22Rv1 (cell line): ENCODE results near the gene PHACTR1.

Experiments
- ZFX ChIP-seq: fragments of 450-650 bp; IDR thresholded peaks from 2 replicates; pipeline ENCODE4 v1.6.1; 2017; ENCODE audit warnings: antibody characterized with exemption, borderline replicate concordance
- TF ChIP-seq, protein P1 (sequence below): fragments of 450-650 bp; IDR thresholded peaks from 2 replicates; pipeline ENCODE4 v1.5.1; 2017; ENCODE audit warnings: mild to moderate bottlenecking

DNA sequence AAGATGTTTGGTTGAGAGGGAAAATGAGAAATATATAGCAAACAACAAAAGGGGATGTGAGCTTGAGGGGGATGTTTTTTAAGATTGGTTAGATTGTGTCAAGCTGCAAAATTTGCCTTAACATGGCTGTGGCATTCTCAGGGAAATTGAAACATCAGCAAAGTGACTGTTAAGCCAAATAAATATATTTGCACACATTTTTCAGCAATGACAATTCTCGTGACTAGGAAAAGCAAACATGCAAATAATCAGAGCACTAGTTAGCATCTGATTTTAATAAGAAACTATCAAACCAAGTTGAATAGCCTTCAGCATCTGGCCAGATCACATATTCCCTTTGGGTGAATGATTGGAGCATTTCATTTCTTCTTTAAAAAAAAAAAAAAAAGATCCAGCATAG is 349.0 kb downstream of the PHACTR1 start:
- TF ChIP-seq, protein P1, sequence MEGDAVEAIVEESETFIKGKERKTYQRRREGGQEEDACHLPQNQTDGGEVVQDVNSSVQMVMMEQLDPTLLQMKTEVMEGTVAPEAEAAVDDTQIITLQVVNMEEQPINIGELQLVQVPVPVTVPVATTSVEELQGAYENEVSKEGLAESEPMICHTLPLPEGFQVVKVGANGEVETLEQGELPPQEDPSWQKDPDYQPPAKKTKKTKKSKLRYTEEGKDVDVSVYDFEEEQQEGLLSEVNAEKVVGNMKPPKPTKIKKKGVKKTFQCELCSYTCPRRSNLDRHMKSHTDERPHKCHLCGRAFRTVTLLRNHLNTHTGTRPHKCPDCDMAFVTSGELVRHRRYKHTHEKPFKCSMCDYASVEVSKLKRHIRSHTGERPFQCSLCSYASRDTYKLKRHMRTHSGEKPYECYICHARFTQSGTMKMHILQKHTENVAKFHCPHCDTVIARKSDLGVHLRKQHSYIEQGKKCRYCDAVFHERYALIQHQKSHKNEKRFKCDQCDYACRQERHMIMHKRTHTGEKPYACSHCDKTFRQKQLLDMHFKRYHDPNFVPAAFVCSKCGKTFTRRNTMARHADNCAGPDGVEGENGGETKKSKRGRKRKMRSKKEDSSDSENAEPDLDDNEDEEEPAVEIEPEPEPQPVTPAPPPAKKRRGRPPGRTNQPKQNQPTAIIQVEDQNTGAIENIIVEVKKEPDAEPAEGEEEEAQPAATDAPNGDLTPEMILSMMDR, result no peak
- no peak for TF ChIP-seq ZFX
